GM21423 (cell line): ENCODE data around the gene ARHGAP18.

Experiments
- ATAC-seq: cut with Tn5 transposase; IDR thresholded peaks from one replicate; pipeline ENCODE4 v1.9.1; 2021; ENCODE audit warnings: mild to moderate bottlenecking, moderate library complexity; ENCODE audit not compliant: unreplicated experiment

Gene ARHGAP18

DNA sequence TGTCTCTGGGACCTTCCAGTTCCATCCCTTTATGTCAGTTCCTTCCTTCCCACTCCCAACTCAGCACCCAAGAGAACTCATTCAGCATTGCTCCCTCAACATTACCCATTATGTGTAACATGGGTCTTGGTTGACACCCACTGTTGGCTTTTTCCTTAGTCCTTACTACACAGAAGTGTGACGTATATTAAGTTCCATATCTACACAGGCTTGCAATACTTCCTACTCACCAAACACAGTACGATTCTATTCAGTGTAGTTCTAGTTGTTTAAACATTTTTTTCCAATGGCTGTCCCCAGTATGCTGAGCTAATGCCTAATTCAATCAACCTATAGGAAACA, 37.7 kb downstream of the ARHGAP18 start:
- peak; percentile 8 for ATAC-seq

DNA sequence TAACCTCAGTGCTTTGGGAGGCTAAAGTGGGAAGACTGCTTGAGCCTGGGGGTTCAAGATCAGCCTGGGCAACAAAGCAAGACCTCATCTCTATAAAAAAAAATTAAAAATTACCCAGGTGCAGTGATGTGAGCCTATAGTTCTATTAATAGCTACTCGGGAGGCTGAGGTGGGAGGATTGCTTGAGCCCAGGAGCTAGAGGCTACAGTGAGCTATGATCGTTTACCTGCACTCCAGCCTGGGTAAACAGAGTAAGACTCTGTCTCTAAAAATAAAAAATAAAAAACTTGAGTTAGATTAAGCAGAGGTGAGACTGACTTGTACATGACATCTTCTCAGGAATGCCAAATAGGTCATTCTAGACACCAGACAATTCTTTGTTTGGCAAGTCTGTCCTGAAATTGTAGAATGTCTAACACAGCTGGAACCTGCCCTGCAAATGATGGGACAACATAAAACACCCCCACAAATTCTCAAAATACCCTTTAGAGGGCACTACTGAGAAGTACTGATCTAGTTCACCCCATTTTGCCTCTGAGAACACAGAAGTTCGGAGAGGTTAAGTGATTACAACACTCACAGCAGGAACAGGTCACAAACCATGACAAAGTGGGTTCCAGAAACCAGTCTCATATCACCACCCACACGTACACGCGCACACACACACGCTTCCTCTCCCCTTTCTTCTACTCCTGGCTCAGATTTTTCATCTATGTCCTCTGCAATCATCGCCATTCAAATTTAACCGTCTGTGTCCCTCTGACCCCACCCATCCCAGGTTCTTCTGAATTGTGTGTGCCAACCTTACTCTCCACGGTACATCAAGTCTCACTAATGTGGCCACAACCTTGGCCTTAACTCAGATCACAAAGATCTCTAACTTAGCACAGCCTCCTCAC, 38.3 kb downstream of the ARHGAP18 start:
- peak; percentile 83 for ATAC-seq

- ATAC-seq, result no peak
Measured at GRCh38 chr6:129670634-129671033, 39.3 kb downstream of the ARHGAP18 start.

DNA sequence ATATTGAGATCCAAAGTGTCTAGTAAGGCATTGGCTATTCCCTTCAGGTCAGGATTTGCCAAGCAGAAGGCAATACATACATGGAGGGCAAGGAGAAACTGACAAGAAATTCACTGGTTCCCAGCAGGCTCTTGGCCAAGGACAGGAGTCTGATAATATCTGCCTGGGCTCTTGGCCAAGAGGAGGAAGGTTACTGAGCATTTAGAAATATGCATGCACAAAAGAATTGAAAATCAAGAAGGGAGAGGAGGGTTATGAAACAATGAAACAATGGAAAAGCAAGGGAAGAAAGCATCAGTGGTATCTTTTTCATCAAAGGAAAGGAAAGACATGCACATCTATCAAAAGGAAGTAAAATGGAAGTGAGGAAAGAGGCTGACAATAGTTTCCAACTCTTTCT, 42.4 kb downstream of the ARHGAP18 start:
- no peak for ATAC-seq

DNA sequence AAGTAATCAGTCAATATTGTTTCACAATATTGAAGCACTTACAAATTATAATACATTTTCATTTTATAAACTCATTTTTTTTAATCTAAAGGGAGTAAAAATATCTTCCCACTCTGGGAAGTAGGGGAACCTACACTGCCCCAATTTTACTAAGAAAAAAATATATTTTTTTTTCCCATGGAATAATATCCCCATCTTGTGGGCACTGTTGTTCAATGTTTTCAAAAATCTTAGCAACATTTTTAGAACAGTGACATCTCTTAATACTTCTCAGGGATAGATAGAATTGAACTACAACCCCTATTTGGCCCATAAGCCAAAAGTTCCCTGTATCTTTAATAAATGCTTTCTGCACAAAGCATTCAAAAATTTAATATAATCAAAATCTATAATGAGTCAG, 42.9 kb downstream of the ARHGAP18 start:
- no peak for ATAC-seq

DNA sequence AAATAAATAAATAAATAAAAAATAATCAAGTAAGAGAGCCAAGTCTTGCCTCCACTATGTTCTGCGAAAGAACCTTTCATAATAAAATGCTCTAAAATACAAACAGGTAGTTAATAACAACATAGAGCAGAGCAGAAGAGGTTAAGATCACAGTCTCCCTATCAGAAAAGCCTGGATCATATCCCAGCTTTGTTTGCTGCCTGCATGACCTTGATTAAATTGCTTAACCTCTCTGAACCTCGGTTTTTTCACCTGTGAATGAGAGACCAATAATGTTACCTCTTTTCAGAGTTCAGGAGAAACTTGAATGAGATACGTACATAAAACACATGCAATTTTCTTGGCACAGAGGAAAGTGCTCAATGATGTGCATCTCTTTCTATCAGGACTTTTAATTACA, 44.4 kb downstream of the ARHGAP18 start:
- ATAC-seq, result no peak

DNA sequence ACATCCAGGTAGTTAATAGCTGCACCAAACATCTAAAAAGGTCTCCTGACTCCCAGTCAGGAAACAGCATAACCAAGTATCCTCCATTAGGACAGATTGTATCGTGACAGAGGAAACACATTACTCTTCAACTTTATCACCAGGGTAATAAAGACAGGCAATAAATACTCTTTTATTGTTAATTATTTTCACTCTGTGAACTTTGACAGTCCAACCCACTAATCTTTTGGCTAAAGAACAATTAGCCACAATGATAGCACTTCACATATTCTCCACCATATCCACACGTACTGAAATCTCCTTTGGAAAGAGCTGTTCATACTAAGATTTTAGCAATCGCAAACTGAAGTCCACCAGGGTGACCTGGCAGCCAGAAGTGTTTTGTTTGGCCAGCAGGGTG, 46.4 kb downstream of the ARHGAP18 start:
- ATAC-seq, result no peak

GRCh38 chr6:129662980-129663431, 47.0 kb downstream of the ARHGAP18 start:
- ATAC-seq, result peak; percentile 40

DNA sequence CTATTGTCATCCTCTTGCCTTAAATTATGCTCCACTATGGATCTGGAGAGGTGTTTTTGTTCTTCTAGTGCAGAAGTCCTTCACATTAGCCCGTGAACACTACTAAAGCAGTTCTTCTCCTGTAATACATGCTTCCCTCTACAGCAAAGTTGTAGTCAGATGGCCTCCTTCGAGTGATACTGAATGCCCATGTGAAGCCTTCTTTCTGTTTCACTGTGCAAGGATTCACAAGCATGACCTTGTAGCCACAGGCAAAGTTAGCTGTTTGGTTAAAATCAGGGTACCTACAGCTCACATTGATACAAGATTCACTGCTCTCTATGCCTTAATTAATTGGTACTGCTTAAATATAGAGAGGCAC, 47.6 kb downstream of the ARHGAP18 start:
- ATAC-seq, result peak; percentile 60

- ATAC-seq, result peak; percentile 31
Measured at GRCh38 chr6:129661536-129662405, 48.2 kb downstream of the ARHGAP18 start.

DNA sequence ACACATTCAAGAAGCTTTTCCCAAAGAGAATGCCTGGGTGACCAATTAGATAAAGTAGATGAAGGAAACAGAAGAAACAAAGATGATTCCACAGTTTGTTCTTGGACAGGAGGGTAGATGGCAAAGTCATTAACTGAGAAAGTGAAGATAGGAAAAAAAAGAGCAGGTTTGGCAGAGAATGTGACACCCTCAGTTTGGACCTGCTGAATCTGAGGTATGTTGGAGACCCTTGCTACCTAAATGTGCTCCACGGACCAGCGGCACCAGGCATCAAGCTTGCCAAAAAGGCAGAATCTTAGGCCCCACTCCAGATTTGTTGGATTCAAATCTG, 49.7 kb downstream of the ARHGAP18 start:
- no peak for ATAC-seq

DNA sequence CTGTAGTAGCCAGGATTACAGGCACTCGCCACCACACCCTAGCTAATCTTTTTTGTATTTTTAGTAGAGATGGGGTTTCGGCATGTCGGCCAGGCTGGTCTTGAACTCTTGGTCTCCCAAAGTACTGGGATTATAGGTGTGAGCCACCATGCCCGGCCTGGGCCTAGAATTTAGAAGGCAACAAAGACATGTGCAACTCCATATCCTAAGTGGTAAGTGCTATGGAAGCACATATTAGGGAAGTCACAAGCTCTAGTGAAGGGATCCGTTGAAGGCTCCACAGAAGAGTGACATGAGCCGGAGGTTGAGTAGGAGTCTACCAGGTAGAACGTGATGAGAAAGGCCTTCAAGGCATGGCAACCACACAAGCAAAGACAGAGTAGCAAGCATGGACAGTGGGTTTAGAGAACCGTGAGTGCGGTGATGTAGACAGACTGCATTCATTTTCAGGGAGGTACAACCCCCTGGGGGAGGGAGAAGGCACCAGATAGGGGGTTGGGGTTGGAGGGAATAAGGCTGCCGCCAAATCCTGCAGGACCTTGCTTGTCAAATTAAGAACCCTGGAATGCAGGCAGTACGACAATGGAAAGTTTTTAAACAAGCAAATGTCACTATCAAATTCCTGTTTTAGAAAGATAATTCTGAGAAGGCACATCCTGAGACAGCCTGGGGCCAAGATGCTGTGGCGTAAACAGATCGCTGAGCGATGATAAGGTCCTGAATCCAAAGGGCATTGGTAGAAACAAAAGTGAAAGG, 50.2 kb downstream of the ARHGAP18 start:
- ATAC-seq, result no peak

GRCh38 chr6:129659167-129659566, 50.8 kb downstream of the ARHGAP18 start:
- no peak for ATAC-seq

DNA sequence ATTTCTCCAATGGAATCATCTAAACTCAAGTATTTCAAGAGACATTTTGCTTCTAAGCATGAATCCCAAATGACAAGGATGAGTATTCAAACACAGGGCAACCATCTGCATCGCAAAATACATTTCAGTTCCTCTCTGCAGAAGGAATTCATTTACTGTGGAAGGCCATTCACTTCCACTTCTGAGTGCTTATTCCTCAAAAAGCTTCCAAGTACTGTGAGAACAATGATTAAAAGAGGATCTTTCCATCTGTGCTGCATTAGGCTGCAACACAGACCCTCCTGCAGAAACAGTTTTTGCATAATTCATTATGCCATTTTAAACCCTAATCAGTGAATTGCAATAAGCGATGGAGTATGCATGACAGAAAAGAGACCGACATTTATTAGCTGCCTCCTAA, 52.5 kb downstream of the ARHGAP18 start:
- no peak for ATAC-seq

DNA sequence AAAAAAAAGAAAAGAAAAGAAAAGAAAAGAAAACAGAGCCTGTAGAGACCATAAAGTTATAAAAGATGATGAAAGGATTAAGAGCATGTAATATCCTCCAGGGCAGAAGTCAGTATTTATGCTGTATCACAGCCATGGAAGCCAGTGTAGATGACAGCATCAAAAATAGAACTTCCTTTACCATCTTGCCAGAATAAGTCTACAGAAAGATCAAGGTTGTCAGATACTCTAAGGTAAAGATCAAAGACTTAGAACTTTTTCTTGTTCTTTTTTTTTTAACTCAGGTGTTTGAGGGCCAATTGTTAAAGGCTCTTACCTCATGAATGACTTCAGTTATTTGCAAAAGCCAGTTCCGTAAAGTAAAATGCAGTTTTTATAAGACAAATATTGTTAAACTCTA, 54.6 kb downstream of the ARHGAP18 start:
- ATAC-seq, result no peak

- ATAC-seq, result no peak
Measured at GRCh38 chr6:129653746-129654145, 56.2 kb downstream of the ARHGAP18 start.

DNA sequence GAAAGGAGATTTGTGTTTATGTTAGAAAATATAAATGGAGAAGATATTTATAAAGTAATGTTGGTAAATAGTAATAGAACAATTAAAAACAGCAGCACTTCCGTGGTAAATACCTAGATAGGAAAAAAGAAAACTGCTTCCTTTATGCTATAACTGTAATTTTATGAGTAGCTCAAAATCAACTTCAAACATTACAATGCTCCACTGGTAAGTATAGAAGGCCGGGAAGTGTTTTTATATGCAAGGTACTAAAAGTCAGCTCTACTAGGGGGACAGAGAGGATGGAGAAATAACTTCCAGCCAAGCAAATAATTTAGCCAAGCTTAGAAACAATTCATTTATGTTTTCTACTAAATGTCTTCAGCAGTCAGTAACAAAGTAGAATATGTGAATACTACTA, 56.7 kb downstream of the ARHGAP18 start:
- ATAC-seq, result no peak

DNA sequence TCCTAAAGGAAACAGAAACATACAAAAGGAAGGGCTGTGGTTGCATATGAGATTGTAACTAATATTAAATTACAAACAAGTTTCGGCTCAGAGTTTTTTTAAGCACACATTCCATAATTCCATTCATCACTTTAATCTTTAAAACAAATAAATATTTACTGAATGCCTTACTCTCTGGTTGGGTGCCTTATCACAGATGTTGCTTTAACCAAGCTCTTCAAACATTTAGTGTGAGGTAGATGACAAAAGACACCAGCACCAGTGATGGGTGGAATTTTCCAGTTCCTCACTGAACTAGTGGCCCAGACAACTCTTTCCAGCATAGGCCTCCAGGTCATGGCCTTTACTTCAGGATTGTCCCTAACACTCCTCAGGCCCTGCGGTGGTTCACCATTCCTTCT, 58.7 kb downstream of the ARHGAP18 start:
- ATAC-seq, result no peak

DNA sequence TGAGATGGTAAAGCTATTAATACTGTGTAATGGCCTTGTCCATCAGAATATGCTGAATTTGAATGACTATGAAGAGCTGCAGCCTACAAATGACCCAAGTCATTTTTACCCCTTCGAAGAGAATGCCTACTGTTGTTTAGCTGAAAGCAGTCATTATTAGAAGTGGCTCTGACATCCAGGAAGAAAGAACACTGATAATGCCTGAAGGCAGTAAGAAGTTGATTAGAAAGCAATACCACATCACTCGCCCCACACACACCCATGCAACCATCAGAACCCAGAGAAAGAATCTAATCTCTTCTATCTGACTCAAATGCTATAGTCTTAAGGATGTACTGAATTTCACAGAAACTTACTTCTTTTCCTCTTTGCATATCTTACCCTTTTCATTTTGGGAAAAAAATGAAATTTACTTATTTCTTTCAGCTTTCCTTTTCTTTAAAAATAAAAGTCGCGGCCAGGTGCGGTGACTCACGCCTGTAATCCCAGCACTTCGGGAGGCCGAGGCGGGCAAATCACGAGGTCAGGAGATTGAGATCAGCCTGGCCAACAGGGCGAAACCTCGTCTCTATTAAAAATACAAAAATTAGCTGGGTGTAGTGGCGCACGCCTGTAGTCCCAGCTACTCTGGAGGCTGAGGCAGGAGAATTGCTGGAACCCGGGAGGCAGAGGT, 61.0 kb downstream of the ARHGAP18 start:
- no peak for ATAC-seq

DNA sequence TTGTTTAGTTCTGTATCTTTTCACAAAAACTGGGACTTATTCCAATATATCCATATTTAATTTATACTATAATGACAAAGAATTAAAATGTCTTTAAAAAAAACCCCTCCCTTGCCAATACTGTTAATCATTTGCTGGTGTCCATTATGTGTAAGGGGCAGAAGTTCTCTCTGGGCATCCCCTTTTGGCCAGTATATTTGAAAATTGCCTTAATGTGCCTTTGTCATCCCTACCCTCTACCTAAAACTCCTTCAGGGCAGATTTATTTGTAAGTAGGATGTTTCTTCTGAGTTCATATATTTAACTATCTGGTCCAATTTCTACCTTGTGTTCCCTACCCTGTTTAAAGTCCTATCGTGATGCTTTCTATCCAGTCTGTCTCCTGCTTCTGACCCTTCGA, 62.9 kb downstream of the ARHGAP18 start:
- ATAC-seq, result peak; percentile 42

DNA sequence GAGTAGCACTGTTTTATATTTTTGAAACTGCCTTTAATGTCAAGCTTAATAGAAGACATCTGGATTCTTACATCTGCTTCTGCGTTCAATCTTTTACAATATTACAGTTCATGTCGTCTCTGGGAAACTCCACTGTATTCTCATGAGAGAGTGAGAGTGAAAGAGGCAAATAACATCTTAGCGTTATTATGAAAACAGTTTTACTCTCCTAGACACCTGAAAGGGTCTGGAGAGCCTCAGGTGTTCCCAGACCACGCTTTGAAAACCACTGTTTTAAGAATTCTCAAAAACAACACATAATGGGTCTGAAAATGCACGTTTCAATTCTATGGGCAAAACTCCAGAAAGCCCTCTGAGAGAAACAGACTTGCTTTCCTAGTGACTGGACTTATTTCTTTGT, 63.3 kb downstream of the ARHGAP18 start:
- peak; percentile 76 for ATAC-seq
